ENCODE measurements around the gene LRRC26.

- TF ChIP-seq FOXA3 (CRISPR knock-in tag; IDR thresholded peaks at IDR 0.05) (peak; percentile 40; the same call in 1 of the 2 replicates), PRDM10 (CRISPR knock-in tag; IDR thresholded peaks at IDR 0.05; ENCODE audit: low read depth) (0 out of 2 replicates have a peak, but pooled peaks have one; percentile 23), BRF2 (CRISPR knock-in tag; IDR thresholded peaks at IDR 0.05) (no peak), IKZF5 (CRISPR knock-in tag; IDR thresholded peaks at IDR 0.05) (no peak; the same call in none of the 2 replicates), ZNF576 (CRISPR knock-in tag; IDR thresholded peaks at IDR 0.05) (peak; percentile 20; the same call in 1 of the 2 replicates), RBAK (CRISPR knock-in tag; IDR thresholded peaks at IDR 0.05) (no peak)
Observed at GRCh38 chr9:137129456-137130175, 40.2 kb downstream of the LRRC26 start.

Data from HepG2 (cell line).